ENCODE data around the gene UPB1.
A peak's percentile ranks its signal among the peaks of the same experiment; 100 is the strongest.

UPB1 gene

GRCh38 chr22:24494528-24495364 is at the start of gene UPB1:
Gene UPB1 (plus strand): TSS chr22:24495332. CDS start chr22:24495404, 72 bp downstream.
- no peak for DNase-seq

GRCh38 chr22:24445481-24446259 is 49.5 kb upstream of the UPB1 start:
- no peak for DNase-seq

GRCh38 chr22:24446260-24446611 is 48.9 kb upstream of the UPB1 start:
- no peak for DNase-seq

DNA sequence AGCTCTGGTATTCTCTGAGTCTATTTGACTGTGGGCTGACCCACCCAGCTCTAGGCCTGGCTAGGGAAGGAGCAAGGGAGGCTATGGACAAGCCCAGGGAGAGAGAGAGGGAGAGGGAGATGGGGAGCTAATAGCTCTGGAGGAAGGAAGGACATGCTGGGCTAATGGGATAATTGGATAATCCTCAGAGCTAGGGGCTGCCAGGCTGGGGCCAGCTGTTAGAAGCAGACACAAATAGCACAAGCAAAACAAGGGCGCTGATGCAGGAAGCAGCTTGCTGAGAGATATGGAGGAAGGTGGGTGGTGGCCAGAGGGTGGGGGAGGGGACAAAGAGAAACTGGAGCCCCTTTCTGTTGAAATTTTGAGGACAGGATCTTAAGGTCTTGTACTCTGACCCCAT is 44.5 kb upstream of the UPB1 start:
- DNase-seq = no peak

DNA sequence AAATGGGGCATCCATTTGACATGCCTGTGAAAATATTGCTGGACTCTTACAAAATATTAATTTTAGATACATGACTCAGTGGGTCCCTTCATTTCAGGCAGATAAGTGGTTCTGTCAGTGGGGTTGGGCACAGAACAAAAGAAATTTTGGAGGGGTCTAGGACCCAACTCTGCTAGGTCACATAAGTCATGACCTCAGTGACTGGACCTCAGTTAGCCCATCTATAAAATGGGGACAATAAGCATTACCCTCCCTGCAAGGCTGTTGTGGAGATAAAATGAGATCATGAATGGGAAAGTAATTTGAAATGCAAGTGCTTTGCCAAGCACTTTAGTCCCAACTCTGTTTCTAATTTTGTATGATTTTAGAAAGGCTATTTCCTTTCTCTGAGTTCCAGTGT is 44.0 kb upstream of the UPB1 start:
- DNase-seq = no peak

DNA sequence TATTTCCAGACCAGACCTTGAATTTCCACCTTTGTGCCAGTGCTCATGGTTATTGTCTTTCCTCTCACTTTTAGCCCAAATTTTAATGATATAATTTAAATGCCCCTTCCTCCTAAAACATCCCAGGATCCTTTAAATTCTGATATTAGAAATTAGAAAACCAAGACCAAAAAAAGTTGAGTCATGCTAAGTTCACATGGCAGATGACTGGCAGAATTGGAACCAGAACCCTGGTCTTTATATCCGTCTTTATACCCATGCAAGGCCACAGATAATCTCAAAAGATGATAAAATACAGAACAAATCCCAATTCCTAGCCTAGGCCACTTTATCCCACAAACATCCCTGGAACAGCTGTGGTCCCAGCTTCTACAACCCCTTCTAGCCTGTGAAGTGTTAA is 41.3 kb upstream of the UPB1 start:
- DNase-seq = no peak

- DNase-seq = no peak
Observed at GRCh38 chr22:24455039-24455438, 40.1 kb upstream of the UPB1 start.

GRCh38 chr22:24455751-24456426 is 39.2 kb upstream of the UPB1 start:
- no peak for DNase-seq

DNA sequence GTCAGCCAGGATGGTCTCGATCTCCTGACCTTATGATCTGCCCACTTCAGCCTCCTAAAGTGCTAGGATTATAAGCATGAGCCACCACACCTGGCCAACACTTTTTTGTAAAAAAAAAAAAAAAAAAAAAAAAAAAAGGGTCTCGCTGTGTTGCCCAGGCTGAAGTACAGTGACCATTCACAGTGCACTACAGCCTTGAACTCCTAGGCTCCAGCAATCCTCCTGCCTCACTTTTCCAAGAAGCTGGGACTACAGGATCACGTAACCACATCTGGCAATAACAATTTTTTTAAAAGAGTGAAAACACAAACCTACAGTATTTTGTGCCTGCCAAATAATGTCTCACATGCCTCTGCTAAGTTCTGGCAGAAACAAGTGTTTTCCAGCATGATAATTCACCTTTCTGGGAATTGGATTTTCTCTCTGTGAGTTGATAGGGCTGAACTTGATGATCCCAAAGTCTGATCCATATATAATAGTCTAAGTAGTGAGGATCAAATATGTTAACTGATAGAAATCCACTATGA is 37.2 kb upstream of the UPB1 start:
- no peak for DNase-seq

- DNase-seq = no peak
Observed at GRCh38 chr22:24459911-24460310, 35.2 kb upstream of the UPB1 start.

DNA sequence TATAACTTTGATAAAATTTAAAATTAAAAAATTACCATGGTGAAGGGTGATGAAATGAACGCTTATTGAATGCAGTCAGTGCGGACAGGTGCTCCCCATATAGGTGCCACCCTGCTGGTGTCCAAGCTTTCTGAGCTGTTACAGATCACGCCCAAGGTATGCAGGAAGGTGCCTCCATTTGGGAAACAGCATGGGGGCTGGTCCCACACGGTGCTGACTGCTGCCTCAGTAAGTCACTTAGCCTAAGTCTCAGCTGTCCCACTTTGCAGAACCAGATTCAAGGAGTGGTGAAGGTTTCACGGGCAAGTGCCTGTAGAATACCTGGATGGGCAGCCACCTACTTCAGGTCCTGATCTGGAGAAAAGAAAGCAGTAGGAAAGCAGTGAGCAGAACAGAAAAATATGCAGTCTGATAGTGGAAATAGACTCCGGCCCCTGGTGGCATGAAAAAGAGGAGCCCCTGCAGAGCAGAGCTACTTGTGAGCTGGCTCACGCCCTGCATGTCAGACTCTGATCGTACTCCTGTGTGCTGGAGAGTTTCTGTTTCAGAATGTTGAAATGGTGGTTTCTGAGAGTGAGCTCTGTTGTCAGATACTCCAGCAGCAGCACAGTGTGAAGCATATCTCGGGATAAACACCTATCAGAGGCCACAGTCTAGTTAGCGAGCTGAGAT is 34.6 kb upstream of the UPB1 start:
- no peak for DNase-seq

GRCh38 chr22:24463071-24463760 is 31.9 kb upstream of the UPB1 start:
- DNase-seq = no peak

- peak; percentile 82 for DNase-seq
Observed at GRCh38 chr22:24465566-24465965, 29.6 kb upstream of the UPB1 start.

DNA sequence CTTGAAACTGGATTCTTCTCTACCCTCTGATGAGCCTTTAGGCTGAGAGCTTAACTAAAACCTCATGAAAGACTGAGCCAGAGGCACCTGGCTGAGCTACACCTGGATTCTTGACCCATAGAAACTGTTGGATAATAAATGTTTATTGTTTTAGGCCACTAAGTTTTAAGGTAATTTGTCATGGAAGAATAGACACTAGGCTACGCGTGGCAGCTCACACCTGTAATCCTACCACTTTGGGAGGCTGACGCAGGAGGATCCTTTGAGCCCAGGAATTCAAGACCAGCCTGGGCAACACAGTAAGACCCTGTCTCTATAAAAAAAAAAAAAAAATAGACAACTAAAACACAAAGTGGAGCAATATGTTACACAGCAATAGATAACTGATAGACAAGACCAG is 29.2 kb upstream of the UPB1 start:
- no peak for DNase-seq

DNA sequence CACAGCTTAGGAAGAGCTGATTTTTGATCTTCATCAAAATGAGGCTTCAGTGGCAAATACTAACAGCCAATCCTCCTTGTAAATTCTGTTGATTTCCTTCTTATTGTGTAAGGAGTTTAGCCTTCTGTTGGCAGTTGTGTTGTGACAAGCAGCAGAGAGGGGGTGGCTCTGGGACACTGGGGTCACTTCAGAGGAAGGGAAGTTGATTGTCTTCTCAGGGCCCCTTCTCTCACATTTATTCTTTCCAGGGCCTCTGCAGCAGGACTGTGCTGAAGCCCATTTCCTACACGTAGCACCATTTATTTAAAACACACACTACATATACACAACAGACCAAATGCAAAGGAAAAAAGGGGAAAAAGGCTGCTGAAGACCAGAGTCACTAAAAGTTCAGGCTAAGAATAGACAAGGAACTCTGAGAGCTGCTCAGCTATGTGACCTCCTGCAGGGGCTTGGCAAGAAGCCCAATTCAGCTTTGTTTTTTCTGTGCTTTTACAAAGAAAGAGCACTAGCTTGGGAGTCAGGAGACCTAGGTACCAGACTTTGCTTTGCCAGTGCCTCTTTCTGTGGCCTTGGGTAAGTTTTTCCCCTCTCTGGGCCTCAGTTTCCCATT is 28.3 kb upstream of the UPB1 start:
- DNase-seq = peak; percentile 74

- DNase-seq = no peak
Observed at GRCh38 chr22:24467340-24467739, 27.8 kb upstream of the UPB1 start.

DNA sequence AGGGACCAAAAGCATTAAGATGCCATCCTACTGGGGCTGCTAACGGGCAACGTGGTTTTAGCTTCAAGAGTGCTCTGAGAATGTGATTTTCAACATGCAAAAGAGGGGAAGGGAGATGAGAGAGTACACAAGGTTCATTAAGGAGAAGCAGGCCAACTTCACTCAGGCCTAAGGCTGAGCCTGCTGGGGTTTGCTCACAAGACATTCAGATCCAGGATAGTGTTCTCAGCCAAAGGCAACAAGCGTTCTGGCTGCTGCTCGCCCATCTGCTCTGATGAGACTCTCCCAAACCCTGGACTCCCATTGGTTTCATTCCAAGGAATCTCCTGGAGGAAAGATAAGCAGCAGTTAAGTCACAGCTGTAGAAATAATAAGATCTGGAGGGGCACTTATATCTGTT is 23.6 kb upstream of the UPB1 start:
- DNase-seq = peak; percentile 10

GRCh38 chr22:24473284-24473683 is 21.8 kb upstream of the UPB1 start:
- no peak for DNase-seq

DNA sequence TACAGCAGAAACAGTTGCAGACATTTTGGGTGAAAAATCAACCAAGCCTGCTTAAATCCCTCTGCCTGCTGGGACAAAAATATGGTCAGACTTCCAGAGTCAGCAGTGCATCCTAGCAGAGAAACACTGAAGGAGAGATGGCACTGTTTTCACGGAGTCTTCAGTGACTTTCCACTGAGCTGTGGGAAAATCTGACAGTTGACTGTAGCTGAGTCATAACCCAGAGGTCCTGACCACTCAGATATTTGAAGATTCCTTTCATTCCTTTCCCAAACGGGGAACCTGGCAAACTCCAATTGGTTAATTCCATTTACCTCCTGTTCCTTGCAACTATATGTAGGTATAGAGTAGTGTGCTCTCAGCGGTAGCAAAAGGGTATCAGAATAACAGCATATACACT is 20.9 kb upstream of the UPB1 start:
- DNase-seq = peak; percentile 96

DNA sequence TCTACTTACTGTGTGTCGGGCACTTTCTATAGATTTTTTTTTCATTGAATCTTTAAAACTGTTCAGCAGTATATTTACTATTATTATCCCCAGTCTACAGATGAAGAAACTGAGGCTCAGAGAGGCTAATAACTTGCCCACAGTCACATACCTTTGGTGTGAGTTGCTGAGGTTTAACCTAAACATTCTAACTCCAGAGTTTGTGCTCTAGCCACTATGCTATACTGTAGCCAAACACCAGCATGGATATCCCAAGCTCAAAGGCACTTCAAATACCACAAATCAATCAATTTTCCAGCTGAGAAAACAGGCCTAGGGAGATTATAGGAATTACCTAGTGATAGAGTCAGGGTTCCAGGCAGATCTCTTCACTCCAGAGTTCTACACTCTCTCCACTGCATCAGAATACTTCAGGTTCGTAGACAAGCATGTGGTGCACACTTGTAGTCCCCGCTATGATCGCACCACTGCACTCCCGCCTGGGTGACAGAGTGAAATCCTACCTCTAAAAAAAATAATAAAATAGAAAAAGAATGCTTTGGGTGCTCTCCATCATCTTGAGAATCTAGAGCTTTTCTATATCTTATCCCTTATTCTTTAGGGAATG is 20.4 kb upstream of the UPB1 start:
- peak; percentile 40 for DNase-seq

DNA sequence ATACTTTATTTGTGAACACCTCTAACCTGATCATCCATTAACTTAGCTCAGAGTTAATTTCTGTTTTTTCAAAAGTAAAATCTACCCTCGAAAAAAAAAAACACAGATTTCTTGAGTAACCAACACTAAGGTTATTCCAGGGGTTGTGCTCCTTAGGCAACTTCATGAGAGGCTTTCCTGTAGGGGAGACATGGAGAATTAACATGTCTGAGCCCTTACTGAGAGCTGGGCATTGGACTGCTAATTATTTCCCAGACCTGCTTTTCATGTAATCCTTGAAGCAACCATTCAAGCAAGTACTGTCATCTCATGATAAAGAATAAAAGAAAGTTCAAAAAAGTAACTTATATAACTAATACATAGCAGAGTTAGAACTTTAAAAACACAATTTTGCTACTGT is 13.5 kb upstream of the UPB1 start:
- DNase-seq = no peak
